HG03439 (cell line): ENCODE results near the gene TEX10.
"Not testable (repeated sequence)": the region's sequence is repeated elsewhere in the genome, so short reads cannot be mapped to it uniquely, and the experiment has no call there.

ENCODE experiments used
- ATAC-seq: cut with Tn5 transposase; IDR thresholded peaks from one replicate; pipeline ENCODE4 v1.9.1; 2021; ENCODE audit warnings: mild to moderate bottlenecking, moderate library complexity; ENCODE audit not compliant: unreplicated experiment

TEX10 gene

DNA sequence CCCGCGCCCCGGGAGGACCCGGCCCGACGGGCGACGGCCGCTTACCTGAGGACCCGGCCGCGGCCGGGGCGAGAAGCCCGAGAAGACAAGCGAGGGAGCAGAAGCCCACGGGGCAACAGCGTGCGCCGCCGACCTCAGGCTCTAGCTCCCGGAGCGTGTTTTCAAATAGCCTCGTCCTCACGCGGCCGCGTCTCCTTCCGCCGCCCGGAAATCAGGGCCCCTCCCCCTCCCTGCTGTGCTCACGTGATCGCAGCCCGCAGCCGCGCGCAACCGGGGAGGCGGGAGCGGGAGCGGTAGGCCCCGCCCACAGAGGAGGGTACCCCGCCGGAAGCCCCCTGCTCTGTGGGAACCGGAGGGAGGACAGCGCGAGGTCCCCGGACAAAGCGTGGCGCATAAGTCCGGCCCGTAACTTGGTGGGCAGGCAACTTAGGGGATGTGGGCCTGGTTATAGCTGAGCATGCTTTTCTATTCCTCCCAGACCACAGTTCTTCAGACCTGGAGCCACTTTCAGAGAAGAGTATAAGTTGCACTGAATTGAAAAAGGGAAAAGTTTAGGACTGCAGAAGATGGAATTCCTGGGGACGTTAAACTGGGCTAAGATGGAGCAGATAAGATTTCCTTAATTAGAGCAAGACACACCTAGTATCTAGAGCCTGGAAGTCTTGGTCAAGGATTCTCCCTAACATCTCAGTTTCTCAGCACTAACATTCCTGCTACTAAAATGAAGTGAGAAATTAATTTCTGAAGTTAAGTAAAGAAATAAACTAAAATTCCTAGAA is at the start of gene TEX10:
TSS of gene TEX10 (minus strand) at position 216 of the 779 bp plus-strand sequence. CDS start 3,579 bp downstream, outside the sequence.
- ATAC-seq = peak; percentile 80

DNA sequence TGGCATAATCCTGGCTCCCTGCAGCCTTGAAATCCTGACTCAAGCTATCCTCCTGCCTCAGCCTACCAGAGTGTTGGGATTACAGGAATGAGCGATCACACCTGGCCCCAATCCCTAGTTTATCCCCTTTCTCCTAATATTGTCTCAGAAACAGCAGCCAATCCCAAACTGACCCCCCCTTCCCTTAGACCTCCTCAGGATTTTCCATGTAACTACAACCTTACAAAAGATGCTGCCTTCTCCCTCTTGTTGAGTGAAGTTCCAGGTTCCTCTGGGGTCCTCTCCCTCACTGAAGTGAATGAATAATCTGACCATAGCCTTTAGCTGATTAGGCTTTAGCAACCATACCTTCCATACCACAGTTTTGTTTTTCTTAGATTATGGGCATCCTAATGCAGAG is 48.3 kb upstream of the TEX10 start:
- no peak for ATAC-seq

DNA sequence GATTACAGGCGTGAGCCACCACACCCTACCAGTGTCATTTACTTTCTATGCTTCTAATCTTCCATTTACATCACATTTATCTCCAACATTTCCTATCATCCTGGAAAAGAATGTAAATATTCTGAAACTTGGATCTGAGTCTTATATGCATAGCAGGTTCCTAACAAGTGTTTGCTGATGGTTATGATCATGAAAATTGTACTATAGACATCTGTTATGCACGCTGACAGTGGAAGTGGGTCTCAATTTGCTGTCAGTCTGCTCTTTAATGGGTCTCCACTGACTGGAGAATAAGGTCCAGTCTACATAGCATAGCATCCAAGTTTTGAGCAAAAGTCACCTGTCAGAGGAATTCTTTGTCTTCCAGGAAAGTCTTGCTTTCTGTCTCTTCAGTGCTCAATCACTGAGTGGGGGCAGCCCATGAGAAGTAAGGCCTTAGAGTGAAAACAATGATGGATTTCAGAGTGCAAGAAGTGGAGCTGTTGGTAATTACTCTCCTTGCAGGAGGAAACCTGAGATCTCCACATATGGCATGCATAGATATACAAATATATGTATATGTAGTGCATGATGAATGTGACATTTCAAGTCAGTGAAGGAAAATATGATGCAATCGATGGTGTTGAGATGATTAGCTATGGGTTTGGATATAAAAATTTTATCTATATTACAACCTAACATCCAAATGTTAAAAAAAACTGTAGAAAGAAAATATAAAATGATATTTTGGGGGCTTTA is 45.0 kb upstream of the TEX10 start:
- ATAC-seq = no peak

DNA sequence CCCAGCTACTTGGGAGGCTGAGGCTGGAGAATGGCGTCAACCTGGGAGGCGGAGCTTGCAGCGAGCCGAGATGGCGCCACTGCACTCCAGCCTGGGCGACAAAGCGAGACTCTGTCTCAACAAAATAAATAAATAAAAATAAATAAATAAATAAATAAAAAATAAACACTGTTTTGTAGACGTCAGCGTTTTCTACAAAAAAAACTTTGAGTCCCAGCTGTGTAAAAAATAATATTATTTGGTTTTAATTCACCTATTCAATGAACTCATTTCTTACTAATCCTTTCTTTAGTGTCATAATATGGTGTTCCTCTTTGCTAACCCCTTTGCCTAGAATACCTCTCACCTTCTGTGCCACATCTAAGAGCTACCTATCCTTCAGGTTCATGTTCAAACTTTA is 44.0 kb upstream of the TEX10 start:
- ATAC-seq = no peak

DNA sequence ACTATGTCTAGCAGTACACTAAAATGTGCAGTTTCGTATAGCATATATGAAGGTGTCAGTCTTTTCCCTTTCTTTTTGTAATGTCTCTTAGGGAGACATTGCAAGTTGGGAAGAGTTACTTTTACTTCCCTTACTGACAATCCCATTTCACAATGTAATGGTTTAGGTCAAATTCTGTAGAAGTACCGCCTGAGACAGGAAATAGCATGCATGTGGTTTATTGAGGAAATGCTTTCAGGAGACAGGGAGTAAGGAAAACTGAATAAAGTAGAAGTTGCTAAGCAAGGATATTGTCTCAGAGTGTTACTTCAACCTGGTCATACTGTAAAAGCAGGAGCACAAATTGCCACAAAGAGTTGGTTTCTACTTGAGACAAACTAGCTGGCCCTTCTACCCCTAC is 42.1 kb upstream of the TEX10 start:
- ATAC-seq = no peak

DNA sequence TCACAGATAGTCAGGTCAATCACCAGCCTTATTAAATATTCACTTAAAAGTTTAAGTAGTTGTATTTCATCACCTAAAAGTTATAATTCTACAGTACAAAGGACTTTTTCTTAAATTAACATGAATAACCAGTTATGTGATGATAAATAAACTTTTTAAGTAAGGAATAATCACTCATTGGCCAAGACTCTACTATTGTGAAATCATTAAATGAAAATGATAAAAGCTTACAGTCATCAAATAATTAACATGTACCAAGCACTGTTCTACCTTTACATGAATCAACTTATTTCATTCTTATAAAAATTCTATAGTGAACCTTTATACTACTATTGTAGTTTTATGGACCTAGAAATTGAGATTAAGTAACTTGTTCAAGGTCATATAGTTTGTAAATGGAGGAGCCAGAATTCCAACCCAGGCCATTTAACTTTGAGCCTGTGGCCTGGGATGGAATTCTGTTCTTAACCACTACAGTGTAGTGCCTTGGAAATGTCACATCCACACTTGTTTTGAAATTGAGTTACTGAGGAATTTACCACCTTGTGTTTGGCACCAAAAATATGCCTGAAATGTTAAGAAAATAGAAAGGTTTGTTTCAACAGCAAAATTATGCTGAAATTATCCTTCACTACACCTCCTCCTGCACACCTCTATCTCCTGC is 41.4 kb upstream of the TEX10 start:
- ATAC-seq = no peak

DNA sequence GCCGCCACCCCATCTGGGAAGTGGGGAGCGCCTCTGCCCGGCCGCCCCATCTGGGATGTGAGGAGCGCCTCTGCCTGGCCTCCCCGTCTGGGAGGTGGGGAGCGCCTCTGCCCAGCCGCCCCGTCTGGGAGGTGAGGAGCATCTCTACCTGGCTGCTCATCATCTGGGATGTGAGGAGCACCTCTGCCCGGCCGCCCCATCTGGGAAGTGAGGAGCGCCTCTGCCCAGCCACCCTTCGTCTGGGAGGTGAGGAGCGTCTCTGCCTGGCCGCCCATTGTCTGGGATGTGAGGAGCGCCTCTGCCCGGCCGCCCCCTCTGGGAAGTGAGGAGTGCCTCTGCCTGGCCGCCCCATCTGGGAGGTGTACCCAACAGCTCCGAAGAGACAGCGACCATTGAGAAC is 40.2 kb upstream of the TEX10 start:
- ATAC-seq = not testable (repeated sequence)

DNA sequence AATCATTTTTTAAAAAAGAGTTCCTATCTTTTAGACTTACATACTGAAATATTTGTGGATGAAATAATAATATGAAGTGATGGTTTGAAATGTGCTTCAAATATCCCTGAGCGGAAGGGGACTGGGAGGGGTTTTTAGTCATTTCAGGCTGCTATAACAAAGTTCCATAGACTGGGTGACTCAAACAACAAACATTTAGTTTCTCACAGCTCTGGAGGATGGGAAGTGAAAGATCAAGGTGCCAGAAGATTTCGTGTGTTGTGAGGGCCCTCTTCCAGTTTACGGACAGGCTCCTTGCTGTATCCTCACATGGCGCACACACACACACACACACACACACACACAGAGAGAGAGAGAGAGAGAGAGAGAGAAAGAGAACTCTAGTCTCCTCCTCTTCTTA is 27.1 kb upstream of the TEX10 start:
- no peak for ATAC-seq

DNA sequence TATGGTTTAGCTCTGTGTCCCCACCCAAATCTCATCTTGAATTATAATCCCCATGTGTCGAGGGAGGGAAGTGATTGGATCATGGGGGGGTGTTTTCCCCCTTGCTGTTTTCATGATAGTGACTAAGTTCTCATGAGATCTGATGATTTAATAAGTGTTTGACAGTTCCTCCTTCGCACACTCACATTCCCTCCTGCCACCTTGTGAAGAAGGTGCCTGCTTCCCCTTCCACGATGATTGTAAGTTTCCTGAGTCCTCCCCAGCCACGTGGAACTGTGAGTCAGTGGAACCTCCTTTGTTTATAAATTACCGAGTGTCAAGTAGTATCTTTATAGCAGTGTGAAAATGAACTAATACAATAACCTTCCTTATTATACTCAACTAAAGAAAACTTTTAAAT is 24.3 kb upstream of the TEX10 start:
- no peak for ATAC-seq

DNA sequence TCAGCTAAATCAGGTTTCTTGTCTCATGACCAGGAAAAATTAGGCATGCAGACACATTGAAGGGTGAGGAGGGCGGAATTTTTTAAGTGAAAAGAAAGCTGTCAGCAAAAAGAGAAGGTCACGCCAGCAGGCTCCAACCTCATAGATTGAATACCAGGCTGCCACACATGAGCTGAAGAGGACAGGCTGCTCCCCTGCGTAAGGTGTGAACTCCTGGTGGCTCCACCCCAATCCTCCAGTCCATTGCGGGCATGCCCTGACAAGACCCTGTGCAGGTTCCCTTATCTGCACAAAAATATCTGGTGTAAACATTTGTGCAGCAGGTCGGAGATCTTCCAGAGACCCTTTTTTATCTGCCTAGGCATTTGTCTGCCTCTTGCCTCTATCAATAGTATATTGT is 22.9 kb upstream of the TEX10 start:
- no peak for ATAC-seq

DNA sequence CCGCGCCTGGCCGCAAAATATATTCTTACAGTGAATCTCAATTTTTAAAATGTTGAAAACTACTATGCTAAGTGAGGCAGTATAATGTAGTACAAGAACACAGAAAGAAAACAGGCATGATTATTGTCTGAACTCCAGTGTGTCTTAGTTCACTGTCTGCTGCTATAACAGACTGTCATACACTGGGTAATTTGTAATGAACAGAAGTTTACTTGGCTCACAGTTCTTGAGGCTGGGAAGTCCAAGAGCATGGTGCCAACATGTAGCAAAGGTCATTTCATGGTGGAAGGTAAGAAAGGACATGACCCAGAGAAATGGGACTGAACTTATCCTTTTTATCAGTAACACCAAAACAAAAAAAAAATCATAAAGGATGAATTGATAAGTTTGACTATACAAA is 19.9 kb upstream of the TEX10 start:
- ATAC-seq = no peak

DNA sequence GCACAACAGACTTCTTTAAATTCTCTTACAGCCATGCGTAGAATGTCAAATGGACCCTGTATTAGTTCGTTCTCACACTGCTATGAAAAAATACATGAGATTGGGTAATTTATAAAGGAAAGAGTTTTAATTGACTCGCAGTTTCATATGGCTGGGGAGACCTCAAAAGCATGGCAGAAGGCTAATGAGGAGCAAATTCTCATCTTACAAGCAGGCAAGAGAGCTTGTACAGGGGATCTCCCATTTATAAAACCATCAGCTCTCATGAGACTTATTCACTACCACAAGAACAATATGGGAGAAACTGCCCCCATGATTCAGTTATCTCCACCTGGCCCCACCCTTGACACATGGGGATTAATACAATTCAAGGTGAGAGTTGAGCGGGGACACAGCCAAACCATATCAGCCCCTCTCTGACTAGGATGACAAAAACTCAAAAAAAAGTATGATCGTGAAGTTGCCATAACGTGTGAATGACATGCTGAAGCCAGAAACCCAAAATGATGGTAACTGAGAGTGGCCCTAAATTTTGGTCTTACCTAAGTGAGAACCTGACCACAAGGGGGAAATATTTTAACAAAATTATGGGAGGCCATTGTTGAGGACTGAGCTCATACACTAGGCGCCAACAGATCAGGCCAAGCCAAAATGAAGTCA is 17.5 kb upstream of the TEX10 start:
- ATAC-seq = no peak

DNA sequence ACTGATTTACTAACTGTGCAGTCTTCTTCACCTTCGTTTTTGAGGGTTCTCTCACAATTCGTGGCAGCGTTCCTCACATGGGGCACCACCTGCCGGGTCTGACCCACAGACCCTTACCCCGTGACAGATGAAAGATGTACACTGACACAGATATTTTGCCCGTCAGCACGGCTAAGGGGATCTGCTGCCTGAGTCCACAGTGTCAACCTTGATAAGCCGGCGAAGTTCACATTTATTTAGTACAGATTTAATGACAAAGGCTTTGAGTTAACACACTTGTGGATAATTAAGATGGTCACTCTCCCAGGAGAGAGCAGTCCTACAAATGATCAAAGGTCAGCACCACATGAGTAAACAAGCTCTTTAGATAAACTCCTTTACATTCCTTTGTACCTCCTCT is 15.9 kb upstream of the TEX10 start:
- no peak for ATAC-seq

DNA sequence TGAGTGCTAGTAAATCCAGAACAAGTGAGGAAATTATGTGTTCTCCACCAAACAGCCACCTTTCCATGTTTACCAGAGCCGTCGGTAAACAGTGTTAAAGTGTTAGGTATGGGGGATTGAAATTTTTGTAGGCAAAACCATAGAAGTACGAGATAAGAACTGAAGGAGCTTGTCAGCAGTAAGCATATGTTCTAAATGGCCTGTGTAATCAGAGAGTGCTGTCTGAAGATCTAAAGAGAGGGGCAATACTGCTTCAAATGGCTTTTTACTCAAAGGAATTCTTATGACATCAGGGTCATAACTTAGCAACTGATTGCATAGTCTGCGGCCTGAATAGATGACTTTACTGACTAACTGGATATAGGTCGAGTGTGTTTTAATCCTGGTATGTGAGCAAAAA is 13.4 kb upstream of the TEX10 start:
- no peak for ATAC-seq

DNA sequence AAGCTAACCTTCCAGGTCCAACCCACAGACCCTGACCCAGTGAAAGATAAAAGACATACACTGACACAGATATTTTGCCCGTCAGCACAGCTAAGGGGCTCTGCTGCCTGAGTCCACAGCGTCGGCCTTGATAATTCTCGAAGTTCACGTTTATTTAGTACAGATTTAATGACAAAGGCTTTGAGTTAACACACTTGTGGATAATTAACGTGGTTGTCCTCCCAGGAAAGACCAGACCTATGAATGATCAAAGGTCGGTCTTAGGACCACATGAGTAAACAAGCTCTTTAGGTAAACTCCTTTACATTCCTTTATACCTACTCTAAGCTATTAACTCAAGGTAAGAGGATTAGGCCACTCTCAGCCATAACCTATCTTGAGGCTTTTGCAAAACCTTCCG is 11.3 kb upstream of the TEX10 start:
- ATAC-seq = no peak

DNA sequence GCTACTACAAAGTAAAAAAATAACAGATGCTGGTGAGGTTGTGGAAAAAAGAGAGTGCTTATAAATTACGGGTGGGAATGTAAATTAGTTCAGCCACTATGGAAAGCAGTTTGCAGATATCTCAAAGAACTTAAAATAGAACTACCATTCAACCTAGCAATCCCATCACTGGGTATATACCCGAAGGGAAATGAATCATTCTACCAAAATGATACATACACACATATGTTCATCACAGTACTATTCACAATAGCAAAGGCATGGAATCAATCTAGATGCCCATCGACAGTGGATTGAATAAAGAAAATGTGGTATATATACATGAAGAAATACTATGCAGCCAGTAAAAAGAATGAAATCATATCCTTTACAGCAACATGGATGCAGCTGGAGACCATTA is 6.3 kb upstream of the TEX10 start:
- ATAC-seq = no peak

DNA sequence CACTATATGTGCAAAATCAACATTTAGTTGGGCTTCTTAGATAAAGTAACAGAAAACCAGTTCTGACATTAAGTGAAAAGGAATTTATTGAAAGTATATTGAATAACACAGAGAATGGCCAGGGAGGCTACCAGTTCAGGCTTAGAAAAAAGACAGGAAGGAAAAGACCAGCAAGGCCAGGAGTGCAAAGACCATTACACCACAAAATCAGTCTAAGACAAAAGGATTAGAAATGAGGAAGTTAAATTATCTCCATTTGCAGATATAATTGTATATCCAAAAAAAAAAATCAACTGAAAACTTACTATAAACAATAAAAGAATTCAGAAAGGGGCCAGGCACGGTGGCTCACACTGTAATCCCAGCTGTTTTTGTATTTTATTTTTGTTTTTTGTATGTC is 4.8 kb upstream of the TEX10 start:
- no peak for ATAC-seq

DNA sequence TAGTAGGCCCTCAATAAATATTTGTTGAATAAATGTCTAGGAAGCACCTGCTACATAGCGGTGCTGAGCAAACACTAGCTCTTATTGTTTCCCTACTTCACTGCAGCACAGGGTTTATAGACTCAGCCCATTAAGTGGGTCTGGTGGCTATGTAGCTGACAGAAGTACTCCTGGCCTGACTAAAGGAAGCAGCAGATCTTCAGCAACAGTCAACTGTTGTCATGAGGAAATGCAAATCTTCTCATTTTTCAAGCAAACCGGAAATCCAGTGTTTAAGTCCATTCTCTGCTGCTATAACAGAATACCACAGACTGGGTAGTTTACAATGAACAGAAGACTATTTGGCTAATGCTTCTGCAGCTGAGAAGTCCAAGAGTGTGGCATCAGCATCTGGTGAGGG is 2.8 kb upstream of the TEX10 start:
- no peak for ATAC-seq

DNA sequence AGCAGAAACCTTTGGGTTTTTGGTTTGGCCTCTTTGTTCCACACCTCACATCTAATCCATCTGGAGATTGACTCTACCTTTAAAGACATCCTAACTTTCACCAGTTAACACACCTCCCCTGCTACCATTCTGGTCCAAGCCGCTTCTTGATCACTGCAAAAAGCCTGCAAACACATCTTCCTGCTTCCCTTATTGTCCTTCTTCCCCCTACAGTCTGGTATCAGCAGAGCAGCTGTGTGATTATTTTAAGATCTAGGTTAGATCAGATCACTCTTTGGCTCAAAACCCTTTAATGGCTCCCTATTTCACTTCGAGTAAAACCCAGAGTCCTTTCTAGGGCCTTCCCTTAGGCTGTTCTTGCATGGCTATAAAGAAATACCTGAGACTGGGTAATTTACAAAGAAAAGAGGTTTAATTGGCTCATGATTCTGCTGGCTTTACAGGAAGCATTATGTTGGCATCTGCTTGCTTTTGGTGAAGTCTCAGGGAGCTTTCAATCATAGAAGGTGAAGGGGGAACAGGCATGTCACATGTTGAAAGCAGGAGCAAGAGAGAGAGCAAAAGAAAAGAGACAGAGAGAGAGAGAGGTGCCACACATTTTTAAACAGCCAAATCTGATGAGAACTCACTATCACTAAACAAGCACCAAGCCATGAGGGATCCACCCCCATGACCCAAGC is 1.5 kb upstream of the TEX10 start:
- no peak for ATAC-seq

DNA sequence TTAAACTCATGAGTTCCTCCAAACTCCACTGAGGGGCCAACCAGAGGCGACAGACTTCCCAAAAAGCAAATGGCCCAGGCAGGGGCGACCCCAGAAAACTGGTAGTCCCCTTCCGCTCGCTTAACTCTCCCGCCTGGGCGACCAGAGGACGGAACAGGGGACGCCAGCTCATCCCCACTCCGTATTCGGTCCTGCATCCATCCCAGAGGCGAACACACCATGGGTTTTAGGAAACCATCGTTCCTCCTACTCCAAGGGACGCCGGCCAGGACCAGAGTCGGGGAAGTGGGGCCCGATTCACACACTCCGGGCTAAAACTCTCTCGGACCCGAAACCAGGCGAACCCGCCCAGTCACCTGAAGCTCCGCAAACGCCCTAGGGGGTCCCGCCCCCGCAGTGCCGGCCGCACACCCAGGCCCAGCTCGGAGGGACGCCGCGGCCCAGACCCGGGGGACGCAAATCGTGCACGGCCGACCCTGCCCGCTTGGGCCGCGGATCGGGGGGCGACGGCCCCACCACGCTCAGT is 478 bp downstream of the TEX10 start:
- ATAC-seq = peak; percentile 39

DNA sequence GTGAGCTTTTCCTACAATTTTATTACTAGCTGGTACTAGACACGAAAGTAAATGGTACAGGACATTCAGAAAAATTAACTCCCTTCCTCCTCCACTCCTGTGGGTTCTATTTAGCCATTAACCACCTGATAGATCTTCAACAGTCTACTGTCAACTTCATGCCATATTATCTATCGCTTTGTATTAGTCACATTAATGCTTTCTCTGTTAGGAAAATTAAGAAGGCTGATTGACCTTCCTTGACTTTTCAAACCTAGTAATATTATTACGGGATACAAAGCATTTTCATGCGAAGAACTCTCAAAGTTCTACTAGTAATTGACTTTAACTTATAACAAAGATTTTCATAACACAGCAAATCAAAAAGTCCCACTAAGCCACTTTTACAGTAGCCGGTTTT is 1.2 kb downstream of the TEX10 start:
- no peak for ATAC-seq
